RWPE2 (cell line): Measurements from ENCODE around the gene GNS.

Source experiments
- ATAC-seq: fragments of 200-7000 bp; cut with Tn5 transposase; 3 replicates; pipeline ENCODE4 v1.9.1; 2021; ENCODE audit warnings: low read depth
- DNase-seq: peaks from one replicate; pipeline ENCODE4 v3.0.0-alpha.2; 2020; ENCODE audit warnings: low spot score
- H3K27ac ChIP-seq: fragments of 450-650 bp; 2 replicates; pipeline ENCODE4 v1.5.1; 2017; ENCODE audit warnings: mild to moderate bottlenecking; ENCODE audit not compliant: poor library complexity, severe bottlenecking
- H3K27me3 ChIP-seq: fragments of 250-450 bp; sonication (Bioruptor Pico); 2 replicates; pipeline ENCODE4 v1.5.1; 2021; ENCODE audit warnings: mild to moderate bottlenecking, moderate library complexity; ENCODE audit not compliant: insufficient read depth, poor library complexity, severe bottlenecking
- H3K36me3 ChIP-seq: fragments of 250-450 bp; sonication (Bioruptor Pico); 2 replicates; pipeline ENCODE4 v1.5.1; 2020; ENCODE audit warnings: low read depth, mild to moderate bottlenecking, moderate library complexity
- H3K4me1 ChIP-seq: fragments of 250-450 bp; sonication (Bioruptor Pico); 2 replicates; pipeline ENCODE4 v1.5.1; 2021; ENCODE audit warnings: mild to moderate bottlenecking, moderate library complexity; ENCODE audit not compliant: insufficient read depth, poor library complexity, severe bottlenecking
- H3K4me3 ChIP-seq: fragments of 250-450 bp; sonication (Bioruptor Pico); 2 replicates; pipeline ENCODE4 v1.5.1; 2021; ENCODE audit warnings: mild to moderate bottlenecking, moderate library complexity; ENCODE audit not compliant: severe bottlenecking
- H3K9me3 ChIP-seq: fragments of 250-450 bp; sonication (Bioruptor Pico); 2 replicates; pipeline ENCODE4 v1.5.1; 2021; ENCODE audit warnings: mild to moderate bottlenecking, moderate library complexity; ENCODE audit not compliant: severe bottlenecking
- CTCF ChIP-seq: fragments of 450-650 bp; IDR thresholded peaks from one replicate; pipeline ENCODE4 v1.5.1; 2017; ENCODE audit warnings: mild to moderate bottlenecking, moderate library complexity; ENCODE audit not compliant: poor library complexity, severe bottlenecking

Gene GNS

GRCh38 chr12:64723630-64724029 is 35.6 kb downstream of the GNS start:
- Histone ChIP-seq H3K4me3 (no peak overlapping the region), H3K4me1 (no peaks in the 10 kb centered on the region), H3K27me3 (no peaks in the 10 kb centered on the region), H3K27ac (no peak overlapping the region), H3K36me3 (peaks cover 33% of the 10 kb centered on the region), H3K9me3 (no peaks in the 10 kb centered on the region)
- ATAC-seq (no peak), DNase-seq (no peak)
- no peak for TF ChIP-seq CTCF

- Histone ChIP-seq H3K27me3 (no peaks in the 10 kb centered on the region), H3K36me3 (peaks cover 26% of the 10 kb centered on the region), H3K4me3 (no peak overlapping the region), H3K9me3 (no peaks in the 10 kb centered on the region), H3K27ac (no peak overlapping the region), H3K4me1 (no peaks in the 10 kb centered on the region)
- TF ChIP-seq CTCF, result no peak
- no peak for DNase-seq
- ATAC-seq, result no peak
Observed at GRCh38 chr12:64722835-64723234, 36.4 kb downstream of the GNS start.

- DNase-seq (no peak), ATAC-seq (no peak)
- H3K36me3 ChIP-seq, result peaks cover 30% of the 10 kb centered on the region
- H3K4me1 ChIP-seq, result no peaks in the 10 kb centered on the region
- H3K27ac ChIP-seq, result no peak overlapping the region
- TF ChIP-seq CTCF, result no peak
- no peaks in the 10 kb centered on the region for H3K9me3 ChIP-seq
- no peaks in the 10 kb centered on the region for H3K27me3 ChIP-seq
- no peak overlapping the region for H3K4me3 ChIP-seq
Observed at GRCh38 chr12:64720884-64721283, 38.3 kb downstream of the GNS start.

- Histone ChIP-seq H3K27me3 (no peaks in the 10 kb centered on the region), H3K9me3 (no peaks in the 10 kb centered on the region), H3K27ac (no peak overlapping the region), H3K36me3 (peaks cover 41% of the 10 kb centered on the region), H3K4me3 (no peak overlapping the region), H3K4me1 (no peaks in the 10 kb centered on the region)
- no peak for TF ChIP-seq CTCF
- no peak for DNase-seq
- no peak for ATAC-seq
Observed at GRCh38 chr12:64718649-64719048, 40.6 kb downstream of the GNS start.

GRCh38 chr12:64716839-64717455 is 42.3 kb downstream of the GNS start:
- peaks cover 32% of the 10 kb centered on the region for H3K36me3 ChIP-seq

More at GRCh38 chr12:64716839-64717455, 42.3 kb downstream of the GNS start:
- DNase-seq (no peak), ATAC-seq (no peak)
- TF ChIP-seq CTCF, result no peak
- no peak overlapping the region for H3K27ac ChIP-seq
- H3K9me3 ChIP-seq, result no peaks in the 10 kb centered on the region
- H3K4me3 ChIP-seq, result no peak overlapping the region
- no peaks in the 10 kb centered on the region for H3K4me1 ChIP-seq
- H3K27me3 ChIP-seq, result no peaks in the 10 kb centered on the region
